ENCODE results near the gene PPP1CA. TPM values are rescaled to one million over a fixed set of nuclear protein-coding genes. Genes with fewer than 3 reads are reported as not detected.

PPP1CA gene
- total RNA-seq, 2 experiments from 2014 or later, result 308 to 323 TPM

DNA sequence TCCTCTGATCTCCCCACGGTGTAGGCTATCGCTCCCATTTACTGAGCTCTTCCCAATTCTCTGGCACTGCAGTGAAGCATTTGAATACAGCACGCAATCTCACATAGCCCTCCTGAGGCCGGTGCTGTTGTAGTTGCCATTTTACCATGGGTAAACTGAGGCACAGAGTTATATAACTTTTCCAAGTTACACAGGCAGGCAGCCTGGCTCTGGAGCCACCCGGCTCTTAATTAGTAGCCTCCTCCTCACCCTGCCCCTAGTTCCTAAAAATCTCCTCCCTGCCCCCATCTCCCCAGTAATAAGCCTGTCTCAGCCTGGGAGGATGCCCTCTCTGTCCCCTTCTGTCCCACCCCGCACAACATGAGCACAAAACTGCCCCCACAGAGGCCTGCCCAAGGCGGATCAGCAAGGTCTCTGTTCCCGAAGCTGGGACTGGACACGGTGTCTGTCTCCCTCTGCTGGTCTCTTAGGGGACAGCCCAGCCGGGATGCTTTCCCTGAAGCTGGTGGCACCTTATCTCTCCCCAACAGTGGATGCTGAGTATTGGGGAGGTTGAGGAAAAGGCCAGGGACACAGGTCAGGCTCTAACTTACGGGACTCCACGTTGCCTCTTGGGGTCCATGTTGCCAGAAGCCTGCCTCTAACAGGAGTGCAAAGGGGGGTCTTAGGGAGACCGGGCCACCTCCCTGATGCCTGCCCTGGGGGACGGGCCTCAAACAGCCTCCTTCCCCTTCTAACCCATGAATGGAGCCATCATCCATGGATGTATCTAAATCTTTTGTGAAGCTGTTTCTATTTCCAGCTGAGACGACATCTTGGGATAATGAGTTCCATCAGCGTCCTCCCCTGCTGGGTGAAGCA is 19.2 kb downstream of the PPP1CA start:
- POLR2A ChIA-PET, result interaction anchor here (0.7 to 1.6 kb wide), 3 partner anchors 27 to 31 kb away, joined by 3 to 5 read pairs (median 4); partner anchors contain the start of gene POLD4
- CTCF ChIA-PET, result interaction anchor here (0.6 to 19.8 kb wide), 33 partner anchors 9 to 159 kb away, joined by 3 to 601 read pairs (median 4); partner anchors contain the start of genes CLCF1, GRK2, POLD4 and PPP1CA

DNA sequence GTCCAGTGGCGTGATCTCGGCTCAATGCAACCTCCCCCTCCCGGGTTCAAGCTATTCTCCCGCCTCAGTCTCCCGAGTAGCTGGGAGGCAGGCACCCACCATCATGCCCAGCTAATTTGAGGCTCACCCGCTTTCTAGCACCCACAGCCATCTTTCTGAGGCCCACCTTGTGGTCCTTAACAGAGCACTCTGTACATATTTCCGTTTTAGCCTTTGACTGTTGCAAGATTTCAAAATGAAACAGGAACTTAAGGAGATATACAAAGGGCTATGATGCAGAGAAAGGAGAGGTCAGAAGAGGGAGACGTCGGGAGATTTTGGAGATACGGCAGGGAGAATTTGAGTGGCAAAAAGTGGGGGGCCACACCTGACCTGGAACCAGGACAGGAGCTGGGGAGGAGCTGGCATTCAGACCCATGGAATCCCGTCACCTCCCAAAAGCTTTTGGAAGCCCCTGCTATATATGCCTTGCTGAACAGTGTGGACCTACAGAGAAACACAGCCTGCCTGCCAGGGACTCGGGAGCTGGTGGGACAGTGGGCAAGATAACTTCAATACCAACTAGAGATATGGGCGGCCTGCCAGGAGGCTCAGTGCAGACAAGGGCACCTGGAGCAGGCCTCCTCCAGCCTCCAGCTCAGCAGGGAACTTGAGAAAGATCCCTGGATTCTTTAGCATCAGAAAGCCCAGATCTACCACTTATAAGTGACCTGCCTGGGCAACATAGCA is 20.2 kb downstream of the PPP1CA start:
- ChIA-PET POLR2A (interaction anchor here (1.5 to 1.6 kb wide), 2 partner anchors 26 to 28 kb away, joined by 4 to 5 read pairs; partner anchors contain the start of gene POLD4), CTCF (interaction anchor here (1.1 to 19.8 kb wide), 15 partner anchors 8 to 142 kb away, joined by 3 to 601 read pairs (median 7); partner anchors contain the start of genes CLCF1, POLD4, PPP1CA and RAD9A)

GRCh38 chr11:67379061-67380058 is 22.3 kb downstream of the PPP1CA start:
- ChIA-PET POLR2A (no interaction called here), CTCF (interaction anchor here (0.8 to 19.8 kb wide), 3 partner anchors 9 to 21 kb away, joined by 3 to 601 read pairs (median 4); partner anchors contain the start of gene POLD4)

- ChIA-PET CTCF (interaction anchor here (2.1 to 19.8 kb wide), 2 partner anchors 20 to 34 kb away, joined by 6 to 601 read pairs; partner anchors contain the start of gene POLD4), POLR2A (no interaction called here)
These were observed 23.1 kb downstream of the PPP1CA start for GRCh38 chr11:67378544-67378943.

GRCh38 chr11:67376873-67377808 is 24.5 kb downstream of the PPP1CA start:
- CTCF ChIA-PET, result interaction anchor here (0.6 to 19.8 kb wide), 6 partner anchors 8 to 60 kb away, joined by 3 to 601 read pairs (median 5); partner anchors contain the start of gene POLD4

DNA sequence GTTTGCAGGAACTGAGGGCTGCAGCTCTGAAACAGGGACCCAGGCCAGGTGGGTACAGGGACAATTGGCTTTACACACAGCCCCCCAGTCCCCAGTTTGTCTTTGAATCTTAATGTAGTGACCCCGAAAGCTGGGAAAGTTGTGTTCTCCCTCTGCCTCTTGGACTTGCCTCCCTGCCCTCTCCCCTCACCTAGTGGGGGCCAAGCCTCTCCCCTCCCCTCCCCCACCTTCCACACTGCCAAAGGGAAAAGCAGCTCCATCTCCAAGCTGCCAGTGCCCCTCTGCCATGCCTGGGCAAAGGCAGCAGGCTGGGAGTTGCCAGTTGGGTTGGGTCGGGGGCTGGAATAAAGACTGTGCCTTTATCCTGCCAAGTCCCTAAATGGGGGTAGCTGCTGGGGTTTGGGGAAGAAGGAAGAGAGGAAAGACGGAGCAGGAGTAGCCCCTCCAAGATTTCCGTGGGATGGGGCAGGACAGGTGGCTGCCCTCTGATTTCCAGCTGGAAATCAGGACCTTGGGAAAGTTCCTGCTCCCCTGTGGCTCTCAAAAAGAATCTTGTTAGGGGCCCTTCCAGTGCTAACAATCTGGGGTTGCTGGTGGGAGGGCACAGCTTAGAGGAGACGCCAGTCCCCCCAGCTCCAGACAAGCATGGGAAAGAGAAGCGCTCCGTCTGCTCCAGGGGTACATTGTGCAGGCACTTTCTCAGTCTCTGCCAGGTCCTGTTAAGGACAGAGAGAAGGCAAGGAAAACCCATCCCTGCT is 25.4 kb downstream of the PPP1CA start:
- POLR2A ChIA-PET, result interaction anchor here (0.8 to 1.1 kb wide), 2 partner anchors 21 to 23 kb away, joined by 3 to 6 read pairs; partner anchors contain the start of gene POLD4
- CTCF ChIA-PET, result interaction anchor here (1.0 to 19.8 kb wide), 5 partner anchors 10 to 59 kb away, joined by 4 to 601 read pairs (median 6); partner anchors contain the start of gene POLD4

More at GRCh38 chr11:67376873-67377808, 24.5 kb downstream of the PPP1CA start:
- POLR2A ChIA-PET, result interaction anchor here (0.6 to 1.1 kb wide), 4 partner anchors 9 to 33 kb away, joined by 3 to 7 read pairs (median 4); partner anchors contain the start of gene POLD4

GRCh38 chr11:67375320-67376055 is 26.2 kb downstream of the PPP1CA start:
- ChIA-PET POLR2A (no interaction called here), CTCF (interaction anchor here (0.6 to 19.8 kb wide), 4 partner anchors 15 to 111 kb away, joined by 3 to 601 read pairs (median 5); partner anchors contain the start of gene POLD4)

DNA sequence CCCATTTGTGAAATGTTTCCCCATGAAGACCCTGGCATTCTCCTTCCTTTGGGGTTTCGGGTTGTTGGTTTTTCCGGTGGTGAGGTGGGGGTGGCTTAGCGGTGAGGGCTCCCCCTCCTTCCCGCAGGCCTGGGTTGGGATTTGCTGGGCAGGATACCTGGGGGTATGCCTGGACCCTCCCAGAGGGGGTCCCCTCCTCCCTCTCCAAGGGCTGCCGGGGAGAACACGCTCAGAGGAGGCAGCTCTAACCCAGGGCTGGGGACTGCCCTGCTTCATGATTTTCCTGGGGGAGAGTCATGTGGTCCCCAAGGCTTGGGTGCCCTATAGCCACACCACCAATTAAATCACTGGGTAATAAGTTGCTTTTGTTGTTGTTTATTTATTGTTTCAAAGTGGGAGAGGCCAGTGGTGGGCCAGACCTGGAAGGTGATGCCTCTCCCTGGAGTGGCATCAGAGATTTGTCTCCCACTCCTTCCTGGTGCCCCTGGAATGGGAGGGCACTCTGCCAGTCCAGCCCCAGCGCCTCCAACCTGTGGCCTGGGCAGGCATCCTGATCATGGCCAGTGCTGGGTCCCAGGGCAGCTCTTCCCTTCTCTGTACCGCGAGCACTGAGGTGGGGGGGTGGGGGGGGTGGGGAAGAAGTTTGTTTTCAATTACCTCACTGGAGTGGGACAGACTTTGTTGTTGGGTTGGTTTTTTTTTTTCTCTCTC is 26.9 kb downstream of the PPP1CA start:
- ChIA-PET POLR2A (no interaction called here), CTCF (interaction anchor here (0.6 to 19.8 kb wide), 6 partner anchors 8 to 113 kb away, joined by 3 to 601 read pairs (median 5); partner anchors contain the start of gene POLD4)

GRCh38 chr11:67373648-67374570 is 27.7 kb downstream of the PPP1CA start:
- ChIA-PET CTCF (interaction anchor here (0.6 to 19.8 kb wide), 8 partner anchors 9 to 1268 kb away, joined by 3 to 601 read pairs (median 3); partner anchors contain the start of gene POLD4), POLR2A (interaction anchor here (0.7 to 1.8 kb wide), 7 partner anchors 9 to 210 kb away, joined by 3 to 13 read pairs (median 4); partner anchors contain the start of genes GSTP1, POLD4, PPP1CA and PTPRCAP)

- ChIA-PET POLR2A (interaction anchor here (0.6 to 1.8 kb wide), 8 partner anchors 9 to 211 kb away, joined by 3 to 13 read pairs (median 4); partner anchors contain the start of genes GSTP1, POLD4, PPP1CA and PTPRCAP), CTCF (interaction anchor here (0.6 to 19.8 kb wide), 9 partner anchors 10 to 1267 kb away, joined by 3 to 601 read pairs (median 4); partner anchors contain the start of genes POLD4 and RAD9A)
These were observed 28.5 kb downstream of the PPP1CA start, which contains the start of gene CLCF1 for GRCh38 chr11:67372993-67373647. Gene CLCF1 (minus strand): TSS chr11:67373598. CDS start chr11:67373539, 59 bp downstream.

DNA sequence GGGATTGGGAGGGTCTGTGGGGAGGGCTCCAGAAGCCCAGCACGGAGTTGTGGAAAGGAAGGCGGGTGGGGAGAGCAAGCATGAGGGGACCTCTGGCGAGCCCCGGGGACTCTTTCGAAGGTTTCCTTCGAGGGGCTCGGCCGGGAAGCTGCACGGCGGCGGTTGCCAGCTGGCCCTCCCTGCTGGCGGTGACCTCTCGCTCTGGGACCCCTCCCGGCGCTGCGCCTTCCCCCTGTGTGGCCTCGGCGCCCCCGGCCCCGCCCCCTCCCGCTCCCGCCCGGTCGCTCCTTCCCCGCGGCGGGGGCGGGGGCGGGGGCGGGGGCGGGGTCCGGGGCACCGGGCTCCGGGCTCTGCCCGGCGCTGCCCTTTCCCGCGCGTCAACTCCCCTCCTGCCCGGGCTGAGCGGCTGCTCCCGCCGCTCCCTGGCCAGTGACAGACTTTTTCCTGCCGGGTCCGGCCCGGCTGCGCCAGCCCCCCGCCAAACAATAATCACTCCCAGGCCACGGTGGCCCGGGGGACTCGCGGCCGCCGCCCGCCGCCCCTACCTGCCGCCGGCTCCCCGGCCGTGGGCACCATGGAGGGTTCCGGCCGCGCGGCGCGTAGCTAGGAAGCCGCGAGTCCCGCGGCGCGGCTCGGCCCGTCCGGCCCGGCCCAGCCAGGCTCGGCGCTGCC is 29.2 kb downstream of the PPP1CA start:
- POLR2A ChIA-PET, result interaction anchor here (0.6 to 1.8 kb wide), 2 partner anchors 18 to 21 kb away, joined by 3 to 12 read pairs; partner anchors contain the start of gene POLD4
- CTCF ChIA-PET, result interaction anchor here (0.6 to 19.8 kb wide), 4 partner anchors 10 to 40 kb away, joined by 4 to 601 read pairs (median 33); partner anchors contain the start of genes POLD4 and RAD9A

- POLR2A ChIA-PET, result no interaction called here
- CTCF ChIA-PET, result interaction anchor here (0.9 to 19.8 kb wide), 5 partner anchors 11 to 40 kb away, joined by 3 to 601 read pairs (median 4); partner anchors contain the start of genes POLD4 and RAD9A
These were observed 29.7 kb downstream of the PPP1CA start for GRCh38 chr11:67371911-67372320.

Data from activated CD8-positive, alpha-beta memory T cell treated with anti-CD3 and anti-CD28 coated beads for 36 hours (primary cell).